WERI-Rb-1 (cell line): ENCODE measurements around the gene TET1.

Experiments used
- DNase-seq: peaks from one replicate; pipeline ENCODE4 v3.0.0-alpha.2; 2020
- H3K27ac ChIP-seq: fragments of 250-450 bp; sonication (Bioruptor Pico); 2 replicates; pipeline ENCODE4 v1.5.1; 2020; ENCODE audit warnings: mild to moderate bottlenecking, moderate library complexity
- H3K27me3 ChIP-seq: fragments of 250-450 bp; sonication (Bioruptor Pico); 2 replicates; pipeline ENCODE4 v1.5.1; 2021; ENCODE audit warnings: mild to moderate bottlenecking, low read depth, moderate library complexity; ENCODE audit not compliant: insufficient read depth, severe bottlenecking
- H3K36me3 ChIP-seq: fragments of 250-450 bp; sonication (Bioruptor Pico); 2 replicates; pipeline ENCODE4 v1.5.1; 2020; ENCODE audit warnings: mild to moderate bottlenecking, moderate library complexity
- H3K4me3 ChIP-seq: 2 replicates; pipeline ENCODE4 v1.5.1; 2011; ENCODE audit warnings: low read depth, mild to moderate bottlenecking, control low read depth, low read length
- H3K9me3 ChIP-seq: fragments of 250-450 bp; sonication (Bioruptor Pico); 2 replicates; pipeline ENCODE4 v1.5.1; 2021; ENCODE audit warnings: mild to moderate bottlenecking, moderate library complexity; ENCODE audit not compliant: severe bottlenecking
- TF ChIP-seq, protein P1 (sequence below): IDR thresholded peaks from 2 replicates; pipeline ENCODE4 v1.5.1; 2011; ENCODE audit warnings: low read depth, mild to moderate bottlenecking, control low read depth, inconsistent platforms, low read length

TET1 gene

GRCh38 chr10:68600041-68600778 is 40.1 kb downstream of the TET1 start:
- Histone ChIP-seq H3K36me3 (peaks cover 5% of the 10 kb centered on the region), H3K27ac (peak overlapping the region; percentile 86), H3K9me3 (no peaks in the 10 kb centered on the region), H3K4me3 (peak overlapping the region; percentile 50), H3K27me3 (no peaks in the 10 kb centered on the region)
- DNase-seq, result peak; percentile 89
- TF ChIP-seq, protein P1, sequence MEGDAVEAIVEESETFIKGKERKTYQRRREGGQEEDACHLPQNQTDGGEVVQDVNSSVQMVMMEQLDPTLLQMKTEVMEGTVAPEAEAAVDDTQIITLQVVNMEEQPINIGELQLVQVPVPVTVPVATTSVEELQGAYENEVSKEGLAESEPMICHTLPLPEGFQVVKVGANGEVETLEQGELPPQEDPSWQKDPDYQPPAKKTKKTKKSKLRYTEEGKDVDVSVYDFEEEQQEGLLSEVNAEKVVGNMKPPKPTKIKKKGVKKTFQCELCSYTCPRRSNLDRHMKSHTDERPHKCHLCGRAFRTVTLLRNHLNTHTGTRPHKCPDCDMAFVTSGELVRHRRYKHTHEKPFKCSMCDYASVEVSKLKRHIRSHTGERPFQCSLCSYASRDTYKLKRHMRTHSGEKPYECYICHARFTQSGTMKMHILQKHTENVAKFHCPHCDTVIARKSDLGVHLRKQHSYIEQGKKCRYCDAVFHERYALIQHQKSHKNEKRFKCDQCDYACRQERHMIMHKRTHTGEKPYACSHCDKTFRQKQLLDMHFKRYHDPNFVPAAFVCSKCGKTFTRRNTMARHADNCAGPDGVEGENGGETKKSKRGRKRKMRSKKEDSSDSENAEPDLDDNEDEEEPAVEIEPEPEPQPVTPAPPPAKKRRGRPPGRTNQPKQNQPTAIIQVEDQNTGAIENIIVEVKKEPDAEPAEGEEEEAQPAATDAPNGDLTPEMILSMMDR, result no peak

DNA sequence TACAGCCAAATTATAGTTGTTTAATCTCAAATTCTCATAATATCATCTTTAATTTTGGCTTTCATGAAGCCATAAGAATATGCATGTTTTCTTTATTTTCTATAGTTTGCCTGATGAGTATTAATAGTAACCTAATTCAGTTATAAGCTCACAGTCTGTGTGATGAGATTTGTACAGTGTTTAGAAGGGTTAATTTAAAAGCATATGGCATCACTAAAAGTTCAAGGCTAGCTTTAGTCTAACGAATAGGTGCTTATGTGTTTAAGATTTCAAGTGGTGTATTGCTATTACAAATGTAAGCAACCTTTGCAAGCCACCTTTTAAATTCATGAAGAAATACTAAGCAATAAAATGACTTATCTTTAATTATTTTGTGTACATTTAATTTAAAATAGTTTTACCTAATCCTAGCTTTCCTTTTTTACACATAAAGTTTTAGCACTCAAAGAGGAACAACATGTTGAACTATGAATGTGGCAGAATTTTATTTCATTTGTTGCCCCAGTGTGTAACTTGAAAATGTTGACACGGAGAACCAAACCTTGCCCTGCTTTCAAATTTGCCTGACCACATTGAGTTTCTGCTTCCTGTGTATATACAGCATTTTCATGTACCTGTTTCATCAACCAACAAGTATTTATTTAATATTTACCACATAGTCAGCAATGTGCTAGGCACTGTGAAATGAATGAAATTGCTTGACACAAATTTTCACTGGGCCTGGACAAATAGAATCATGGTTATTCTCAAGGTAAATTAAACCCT is 41.5 kb downstream of the TET1 start:
- TF ChIP-seq, protein P1, result no peak
- peaks cover 5% of the 10 kb centered on the region for H3K36me3 ChIP-seq
- no peaks in the 10 kb centered on the region for H3K9me3 ChIP-seq
- no peak overlapping the region for H3K27ac ChIP-seq
- no peak for DNase-seq
- no peaks in the 10 kb centered on the region for H3K27me3 ChIP-seq
- H3K4me3 ChIP-seq, result peak overlapping the region; percentile 50

GRCh38 chr10:68602434-68602833 is 42.3 kb downstream of the TET1 start:
- Histone ChIP-seq H3K9me3 (no peaks in the 10 kb centered on the region), H3K4me3 (no peak overlapping the region), H3K36me3 (peaks cover 5% of the 10 kb centered on the region), H3K27ac (no peak overlapping the region), H3K27me3 (no peaks in the 10 kb centered on the region)
- TF ChIP-seq, protein P1, result no peak
- no peak for DNase-seq

GRCh38 chr10:68603766-68604165 is 43.6 kb downstream of the TET1 start:
- Histone ChIP-seq H3K9me3 (no peaks in the 10 kb centered on the region), H3K27me3 (no peaks in the 10 kb centered on the region), H3K36me3 (peaks cover 5% of the 10 kb centered on the region), H3K4me3 (no peak overlapping the region), H3K27ac (no peak overlapping the region)
- no peak for DNase-seq
- TF ChIP-seq, protein P1, result no peak

- H3K36me3 ChIP-seq, result peaks cover 5% of the 10 kb centered on the region
- no peak overlapping the region for H3K27ac ChIP-seq
- no peak overlapping the region for H3K4me3 ChIP-seq
- no peaks in the 10 kb centered on the region for H3K27me3 ChIP-seq
- TF ChIP-seq, protein P1, result no peak
- no peaks in the 10 kb centered on the region for H3K9me3 ChIP-seq
- no peak for DNase-seq
Observed at GRCh38 chr10:68604441-68604840, 44.3 kb downstream of the TET1 start.
